Astrocyte of the spinal cord (primary cell): ENCODE data around the gene UTS2B.

Experiments used
- DNase-seq: peaks from one replicate; pipeline ENCODE4 v3.0.0; 2011; ENCODE audit warnings: low read depth, low spot score
- H3K4me3 ChIP-seq: 2 replicates; pipeline ENCODE4 v1.5.1; 2011; ENCODE audit warnings: low read depth, mild to moderate bottlenecking, low read length, moderate library complexity
- in situ Hi-C: cut with HindIII; loops from 2 replicates; pipeline ENCODE4 v1.10.0; 2017; ENCODE audit warnings: low sequenced_read_pairs
- TF ChIP-seq, protein P1 (sequence below): IDR thresholded peaks from 2 replicates; pipeline ENCODE4 v1.5.1; 2012; ENCODE audit warnings: low read depth, mild to moderate bottlenecking, low read length, inconsistent platforms

The UTS2B gene

DNA sequence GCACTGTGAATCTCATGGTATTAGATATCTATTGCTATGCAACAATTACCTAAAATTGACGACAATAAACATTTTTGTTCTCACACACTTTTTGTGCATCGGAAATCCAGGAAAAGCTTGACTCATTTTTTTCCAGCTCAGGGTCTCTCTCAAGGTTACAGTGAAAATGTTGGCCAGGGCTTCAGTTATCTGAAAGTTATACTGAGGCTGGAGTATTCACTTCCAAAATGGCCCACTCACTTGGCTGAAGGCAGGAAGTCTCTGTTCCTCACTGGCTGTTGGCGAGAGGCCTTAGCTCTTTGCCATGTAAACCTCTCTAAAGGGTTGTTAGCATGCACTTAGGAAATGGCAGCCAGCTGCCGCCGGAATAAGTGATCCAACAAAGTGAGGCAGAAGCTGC is 89.8 kb downstream of the UTS2B start:
- in situ Hi-C loops: no loop called here

DNA sequence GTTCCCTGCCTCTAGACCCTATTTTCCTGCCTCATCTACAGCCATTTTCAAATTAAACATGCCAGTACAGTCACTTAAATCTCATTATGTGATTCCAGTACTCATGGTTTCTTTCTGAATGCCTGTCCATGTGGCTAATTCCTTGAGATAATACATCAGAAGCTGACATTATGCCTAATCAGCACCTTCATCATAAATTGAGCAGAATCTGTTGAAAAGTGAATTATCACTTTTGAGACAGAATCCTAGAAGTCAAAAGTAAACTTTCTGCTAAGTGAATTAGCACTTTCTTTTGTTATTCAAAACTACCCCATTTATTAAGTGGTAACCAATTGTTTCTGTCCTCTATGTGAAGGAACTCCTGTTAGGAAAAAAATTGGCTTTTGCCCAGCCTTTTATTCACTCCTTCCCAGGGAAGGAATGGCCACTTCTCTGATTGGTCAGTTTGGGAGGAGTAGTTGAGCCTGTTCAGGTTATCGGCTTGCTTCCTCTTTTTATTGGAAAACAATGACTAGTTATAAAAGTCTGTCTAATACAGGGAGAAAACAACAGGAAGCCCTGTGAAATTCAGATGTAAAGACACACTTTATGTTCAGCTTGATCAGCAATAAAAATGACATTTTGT is 90.8 kb downstream of the UTS2B start:
- H3K4me3 ChIP-seq: no peak overlapping the region
- in situ Hi-C loops: no loop called here
- TF ChIP-seq, protein P1, sequence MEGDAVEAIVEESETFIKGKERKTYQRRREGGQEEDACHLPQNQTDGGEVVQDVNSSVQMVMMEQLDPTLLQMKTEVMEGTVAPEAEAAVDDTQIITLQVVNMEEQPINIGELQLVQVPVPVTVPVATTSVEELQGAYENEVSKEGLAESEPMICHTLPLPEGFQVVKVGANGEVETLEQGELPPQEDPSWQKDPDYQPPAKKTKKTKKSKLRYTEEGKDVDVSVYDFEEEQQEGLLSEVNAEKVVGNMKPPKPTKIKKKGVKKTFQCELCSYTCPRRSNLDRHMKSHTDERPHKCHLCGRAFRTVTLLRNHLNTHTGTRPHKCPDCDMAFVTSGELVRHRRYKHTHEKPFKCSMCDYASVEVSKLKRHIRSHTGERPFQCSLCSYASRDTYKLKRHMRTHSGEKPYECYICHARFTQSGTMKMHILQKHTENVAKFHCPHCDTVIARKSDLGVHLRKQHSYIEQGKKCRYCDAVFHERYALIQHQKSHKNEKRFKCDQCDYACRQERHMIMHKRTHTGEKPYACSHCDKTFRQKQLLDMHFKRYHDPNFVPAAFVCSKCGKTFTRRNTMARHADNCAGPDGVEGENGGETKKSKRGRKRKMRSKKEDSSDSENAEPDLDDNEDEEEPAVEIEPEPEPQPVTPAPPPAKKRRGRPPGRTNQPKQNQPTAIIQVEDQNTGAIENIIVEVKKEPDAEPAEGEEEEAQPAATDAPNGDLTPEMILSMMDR: no peak
- no peak for DNase-seq

More for the DNA sequence above, 89.8 kb downstream of the UTS2B start:
- no peak for DNase-seq
- no peak overlapping the region for H3K4me3 ChIP-seq
- TF ChIP-seq, protein P1: no peak

DNA sequence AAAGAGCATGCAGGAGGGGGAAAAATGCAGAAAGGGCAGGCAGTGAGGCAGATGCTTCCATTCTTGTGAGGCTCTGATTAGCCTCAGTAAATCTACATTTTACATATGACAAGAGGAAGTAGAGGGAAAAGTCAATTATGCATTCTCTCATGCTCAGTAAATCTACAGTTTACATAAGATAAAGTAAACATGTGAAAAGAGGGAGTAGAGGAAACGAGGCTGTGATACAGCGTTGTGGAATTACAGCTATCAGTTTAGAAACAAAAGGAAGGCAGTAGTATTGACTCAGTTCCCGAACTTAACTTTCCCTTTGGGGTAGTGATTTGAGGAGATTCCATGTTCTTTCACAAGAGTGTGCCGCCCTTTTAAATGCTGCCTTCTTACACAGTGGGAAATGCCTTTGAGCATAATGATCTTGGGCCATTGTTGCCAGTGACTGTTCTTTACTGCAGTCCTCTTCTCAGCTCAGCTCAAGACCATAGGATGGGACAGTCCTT is 92.0 kb downstream of the UTS2B start:
- peak; percentile 49 for DNase-seq
- TF ChIP-seq, protein P1: no peak
- in situ Hi-C loops: no loop called here

DNA sequence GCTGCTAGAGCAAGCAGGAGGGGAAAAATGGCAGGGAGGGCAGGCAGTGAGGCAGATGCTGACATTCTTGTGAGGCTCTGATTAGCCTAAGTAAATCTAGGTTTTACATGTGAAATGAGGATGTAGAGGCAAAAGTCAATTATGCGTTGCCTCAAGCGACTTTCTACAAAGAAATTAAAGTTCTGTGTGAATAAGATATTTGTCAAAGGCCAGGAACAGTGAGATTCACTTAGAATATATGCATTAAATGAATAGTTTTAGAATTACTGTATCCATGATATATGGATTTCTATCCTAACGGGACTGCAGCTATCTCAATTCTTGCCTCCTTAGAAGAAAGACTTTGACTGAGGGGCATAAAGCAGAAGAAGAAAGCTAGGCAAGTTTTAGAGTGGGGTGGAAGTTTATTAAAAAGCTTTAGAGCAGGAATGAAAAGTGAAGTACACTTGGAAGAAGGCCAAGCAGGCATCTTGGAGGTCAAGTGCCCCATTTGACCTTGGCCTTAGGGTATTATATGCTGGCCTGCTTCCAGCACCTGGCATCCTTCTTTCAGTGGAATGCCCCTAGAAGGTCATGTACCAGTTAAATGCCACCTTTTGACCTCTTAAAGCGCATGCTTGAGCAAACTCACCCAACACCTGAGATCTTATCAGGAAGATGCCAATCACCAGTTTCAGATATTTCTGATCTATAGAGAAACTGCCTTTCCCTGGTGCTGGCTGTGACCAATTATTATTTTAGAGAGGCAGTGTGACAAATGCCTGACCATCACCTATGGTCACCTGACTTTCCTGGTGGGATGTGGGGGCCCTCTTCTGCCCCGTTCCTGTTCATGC is 93.1 kb downstream of the UTS2B start:
- TF ChIP-seq, protein P1: no peak
- no peak overlapping the region for H3K4me3 ChIP-seq
- DNase-seq: no peak
- in situ Hi-C loops: no loop called here

More for the DNA sequence above, 92.0 kb downstream of the UTS2B start:
- no peak overlapping the region for H3K4me3 ChIP-seq

DNA sequence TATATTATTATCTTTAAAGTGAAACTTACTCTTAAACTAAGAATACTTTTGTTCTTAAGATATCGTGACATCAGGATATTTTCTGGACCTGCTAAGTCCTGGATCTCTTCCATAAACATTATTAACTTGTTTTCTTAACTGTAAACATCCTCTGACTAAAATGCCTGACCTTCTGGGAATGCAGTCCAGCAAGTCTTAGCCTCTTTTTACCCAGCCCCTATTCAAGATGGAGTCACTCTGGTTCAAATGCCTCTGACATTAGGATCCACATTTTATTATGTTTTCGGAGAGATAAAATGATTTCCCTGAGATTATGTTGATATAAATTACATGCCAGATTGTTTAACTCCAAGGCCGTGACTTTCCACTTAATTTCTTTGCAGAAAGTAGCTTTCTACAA is 93.7 kb downstream of the UTS2B start:
- TF ChIP-seq, protein P1: no peak
- peak; percentile 25 for DNase-seq
- in situ Hi-C loops: no loop called here
- no peak overlapping the region for H3K4me3 ChIP-seq

DNA sequence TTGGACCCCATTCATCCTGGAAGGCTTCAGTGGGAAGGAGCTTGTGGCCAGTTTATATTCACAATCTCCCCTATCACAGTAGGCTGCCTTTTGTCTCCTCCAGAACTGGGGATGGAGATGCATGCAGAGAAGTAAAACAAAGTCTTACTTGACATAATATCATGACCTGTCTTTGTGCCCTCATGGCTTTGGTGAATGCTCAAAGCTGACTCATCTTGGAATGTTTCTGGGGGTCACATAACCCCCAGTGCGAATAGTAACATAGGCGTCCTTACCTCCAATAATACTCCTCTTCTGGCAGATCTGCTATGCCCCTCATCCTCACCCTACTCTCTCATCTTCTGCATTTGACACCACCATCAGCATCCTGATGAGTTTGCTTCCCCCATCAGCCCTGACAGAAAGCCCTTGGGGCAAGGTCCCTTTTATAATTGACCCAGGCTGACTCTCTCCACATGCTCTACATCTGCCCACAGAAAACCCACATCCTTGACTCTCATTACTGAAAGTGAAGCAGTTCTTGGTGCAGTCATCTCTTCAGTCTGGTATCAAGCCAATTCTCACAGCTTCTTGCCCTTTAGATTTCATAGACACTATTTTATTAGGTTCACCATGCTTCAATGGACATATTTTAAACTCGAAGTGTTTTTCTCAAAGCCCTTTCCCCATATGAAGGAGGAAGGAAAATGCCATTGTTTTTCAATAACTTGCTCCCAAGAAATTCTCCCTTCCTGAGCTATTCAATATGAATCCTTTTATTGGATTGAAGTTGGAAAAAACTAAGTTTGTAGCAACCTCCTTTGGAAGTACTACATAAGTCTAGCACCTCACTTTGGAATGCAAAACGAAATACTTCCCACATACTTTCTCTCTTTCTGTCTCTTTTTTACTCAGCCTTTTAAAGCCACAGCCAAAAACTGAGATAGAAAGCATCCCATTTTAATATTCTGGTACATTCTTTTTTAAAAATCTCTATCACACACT is 94.7 kb downstream of the UTS2B start:
- TF ChIP-seq, protein P1: no peak
- H3K4me3 ChIP-seq: no peak overlapping the region
- DNase-seq: peak; percentile 56
- in situ Hi-C loops: no loop called here
